ENCODE results near the gene COL2A1.
"Not testable (repeated sequence)": the region's sequence is repeated elsewhere in the genome, so short reads cannot be mapped to it uniquely, and the experiment has no call there.

Gene COL2A1

GRCh38 chr12:47975036-47975620 is 29.1 kb downstream of the COL2A1 start:
- DNase-seq (ENCODE audit: low read depth) = no peak

- DNase-seq (ENCODE audit: low read depth) = no peak
These were observed 30.4 kb downstream of the COL2A1 start for GRCh38 chr12:47973870-47974269.

GRCh38 chr12:47972895-47973294 is 31.4 kb downstream of the COL2A1 start:
- DNase-seq (ENCODE audit: low read depth) = no peak

GRCh38 chr12:47970843-47971242 is 33.4 kb downstream of the COL2A1 start:
- DNase-seq (ENCODE audit: low read depth) = no peak

GRCh38 chr12:47969845-47970244 is 34.4 kb downstream of the COL2A1 start:
- DNase-seq (ENCODE audit: low read depth) = no peak

GRCh38 chr12:47967461-47968321 is 36.6 kb downstream of the COL2A1 start:
- peak; percentile 87 for DNase-seq (ENCODE audit: low read depth)

- DNase-seq (ENCODE audit: low read depth) = no peak
These were observed 38.7 kb downstream of the COL2A1 start for GRCh38 chr12:47965581-47965980.

GRCh38 chr12:47964106-47964728 is 40.1 kb downstream of the COL2A1 start:
- DNase-seq (ENCODE audit: low read depth) = no peak

- peak; percentile 28 for DNase-seq (ENCODE audit: low read depth)
These were observed 40.8 kb downstream of the COL2A1 start, which contains the start of gene TMEM106C for GRCh38 chr12:47963340-47964040. TMEM106C (plus strand) TSS chr12:47963596; CDS start chr12:47964237, 641 bp downstream.

- no peak for DNase-seq (ENCODE audit: low read depth)
These were observed 42.1 kb downstream of the COL2A1 start for GRCh38 chr12:47962198-47962597.

GRCh38 chr12:47957671-47958070 is 46.6 kb downstream of the COL2A1 start:
- not testable (repeated sequence) for DNase-seq (ENCODE audit: low read depth)

GRCh38 chr12:47955059-47955458 is 49.2 kb downstream of the COL2A1 start:
- no peak for DNase-seq (ENCODE audit: low read depth)

- DNase-seq (ENCODE audit: low read depth) = no peak
These were observed 49.7 kb downstream of the COL2A1 start for GRCh38 chr12:47954467-47955045.

- no peak for DNase-seq (ENCODE audit: low read depth)
These were observed 50.2 kb downstream of the COL2A1 start for GRCh38 chr12:47954058-47954457.

- no peak for DNase-seq (ENCODE audit: low read depth)
These were observed 53.3 kb downstream of the COL2A1 start for GRCh38 chr12:47950856-47951468.

- no peak for DNase-seq (ENCODE audit: low read depth)
These were observed 54.6 kb downstream of the COL2A1 start for GRCh38 chr12:47949441-47950341.

- DNase-seq (ENCODE audit: low read depth) = no peak
These were observed 56.9 kb downstream of the COL2A1 start for GRCh38 chr12:47947341-47947740.

GRCh38 chr12:47946413-47947323 is 57.6 kb downstream of the COL2A1 start:
- no peak for DNase-seq (ENCODE audit: low read depth)

- no peak for DNase-seq (ENCODE audit: low read depth)
These were observed 58.9 kb downstream of the COL2A1 start for GRCh38 chr12:47945341-47945728.
